Hematopoietic multipotent progenitor cell treated with erythropoietin and hydrocortisone succinate and interleukin-3 and kit ligand, for 4 days (in vitro differentiated cells): ENCODE data around the gene BAIAP3.

ENCODE experiments used
- DNase-seq: peaks from one replicate; pipeline ENCODE4 v3.0.0-alpha.2; 2015

BAIAP3 gene

DNA sequence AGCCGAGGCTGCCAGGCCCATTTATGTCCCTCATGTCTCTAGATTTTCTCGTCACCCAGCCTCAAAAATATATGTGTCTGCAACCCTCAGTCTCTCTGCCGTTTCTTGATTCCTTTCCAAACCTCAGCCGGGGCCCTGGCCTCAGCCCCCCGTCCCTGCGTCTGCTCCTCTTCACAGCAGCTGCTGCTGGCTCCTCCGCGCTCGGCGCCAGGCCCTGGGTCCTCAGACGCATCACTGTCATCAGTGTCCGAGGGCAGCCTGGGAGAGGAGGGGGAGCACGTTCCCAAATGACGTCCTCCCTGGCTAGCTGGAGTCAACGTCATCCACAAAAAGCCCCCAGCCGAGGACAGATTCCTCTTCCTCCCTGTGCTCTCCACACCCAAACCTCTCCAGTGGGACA is 15.9 kb downstream of the BAIAP3 start:
- DNase-seq, result no peak

DNA sequence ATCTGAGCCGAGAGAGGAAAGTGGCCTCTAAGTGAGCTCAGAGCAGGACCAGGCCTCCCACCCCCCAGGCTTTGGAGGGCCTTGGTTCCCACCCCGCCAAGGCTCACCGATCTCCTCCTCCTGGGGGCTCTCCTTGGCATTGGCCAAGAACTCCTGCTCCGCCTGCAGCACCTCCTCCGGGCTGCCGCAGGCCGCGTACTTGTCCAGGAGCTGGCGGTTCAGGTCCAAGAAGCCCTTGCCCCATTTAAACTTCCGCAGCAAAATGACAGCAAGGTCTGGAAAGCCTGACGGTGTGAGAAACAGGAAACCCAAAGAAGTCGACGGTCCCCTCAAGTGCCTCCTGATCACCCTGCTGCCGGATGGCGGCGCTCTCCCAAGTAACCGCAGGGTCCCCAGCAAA is 16.5 kb downstream of the BAIAP3 start:
- no peak for DNase-seq

DNA sequence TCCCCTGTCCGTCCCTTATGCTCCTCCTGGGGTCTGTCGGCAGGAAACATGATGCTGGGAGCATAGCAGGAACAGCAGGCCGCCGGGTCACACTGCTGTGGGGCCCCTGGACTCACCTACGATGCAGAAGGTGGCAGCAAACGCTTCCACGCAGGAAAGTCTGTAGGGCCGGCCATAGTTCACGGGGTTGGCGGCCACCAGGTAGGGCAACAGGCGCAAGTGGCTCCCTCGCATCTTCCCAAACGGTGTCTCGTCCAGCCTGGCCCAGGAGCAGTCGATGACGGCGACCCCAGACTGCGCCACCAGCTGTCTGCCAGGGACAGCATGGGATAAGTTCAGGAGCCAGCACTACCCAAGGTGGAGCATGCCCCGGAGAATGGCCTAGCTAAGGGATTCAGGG is 17.2 kb downstream of the BAIAP3 start:
- no peak for DNase-seq

DNA sequence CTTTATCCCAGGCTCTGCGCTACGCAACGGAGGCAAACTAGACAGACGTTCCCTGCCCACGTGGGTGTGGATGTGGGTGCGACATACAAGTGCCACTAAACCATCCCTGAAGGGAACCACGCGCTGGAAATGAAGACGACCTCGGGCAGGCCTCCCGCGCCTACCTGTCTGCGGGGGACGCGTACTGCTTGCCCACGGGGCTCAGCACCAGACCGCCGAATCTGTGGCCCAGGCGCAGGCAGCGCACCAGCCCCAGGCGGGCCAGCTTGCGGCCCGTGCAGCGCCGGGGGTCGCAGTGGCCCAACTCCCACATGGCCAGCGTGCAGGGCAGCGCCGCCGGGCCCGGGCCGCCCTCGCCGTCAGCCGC is 17.8 kb downstream of the BAIAP3 start:
- DNase-seq, result no peak

DNA sequence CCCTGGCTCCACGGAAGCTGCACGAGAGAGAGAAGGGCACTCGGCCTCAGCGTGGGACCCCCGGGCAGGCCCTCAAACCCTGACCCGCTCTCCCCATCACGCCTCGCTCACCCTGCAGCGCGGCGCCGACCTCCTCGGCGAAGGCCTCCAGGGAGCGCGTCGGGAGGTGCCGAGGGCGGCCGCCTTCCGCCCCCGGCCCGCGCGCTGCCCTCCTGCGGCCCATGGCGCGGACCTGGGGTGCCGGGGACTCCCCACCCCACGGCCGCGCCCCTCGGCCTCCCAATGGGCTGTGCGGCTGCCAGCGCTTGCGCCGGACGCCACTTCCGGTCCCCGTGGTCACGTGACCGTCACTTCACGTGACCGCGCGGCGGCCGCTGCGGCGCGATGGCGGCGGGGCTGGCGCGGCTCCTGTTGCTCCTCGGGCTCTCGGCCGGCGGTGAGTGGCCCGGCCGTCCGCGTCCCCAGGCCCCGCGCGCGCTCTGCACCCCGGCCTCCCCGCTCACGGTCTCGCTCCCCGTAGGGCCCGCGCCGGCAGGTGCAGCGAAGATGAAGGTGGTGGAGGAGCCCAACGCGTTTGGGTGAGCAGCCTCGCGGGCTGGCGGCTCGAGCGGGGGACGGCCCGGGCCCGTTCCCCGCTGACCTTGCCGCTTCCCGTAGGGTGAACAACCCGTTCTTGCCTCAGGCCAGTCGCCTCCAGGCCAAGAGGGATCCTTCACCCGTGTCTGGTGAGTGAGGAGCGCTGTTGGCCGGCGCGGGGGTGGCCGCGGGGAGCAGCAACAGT is 18.3 kb downstream of the BAIAP3 start, which contains the start of the genes GNPTG and TSR3:
Gene GNPTG (plus strand): TSS at position 350 of the 781 bp plus-strand sequence. CDS start 35 bp downstream, at position 385.
Gene TSR3 (minus strand): TSS at position 297 of the 781 bp plus-strand sequence. CDS start 74 bp downstream, at position 223.
- peak; percentile 95 for DNase-seq

DNA sequence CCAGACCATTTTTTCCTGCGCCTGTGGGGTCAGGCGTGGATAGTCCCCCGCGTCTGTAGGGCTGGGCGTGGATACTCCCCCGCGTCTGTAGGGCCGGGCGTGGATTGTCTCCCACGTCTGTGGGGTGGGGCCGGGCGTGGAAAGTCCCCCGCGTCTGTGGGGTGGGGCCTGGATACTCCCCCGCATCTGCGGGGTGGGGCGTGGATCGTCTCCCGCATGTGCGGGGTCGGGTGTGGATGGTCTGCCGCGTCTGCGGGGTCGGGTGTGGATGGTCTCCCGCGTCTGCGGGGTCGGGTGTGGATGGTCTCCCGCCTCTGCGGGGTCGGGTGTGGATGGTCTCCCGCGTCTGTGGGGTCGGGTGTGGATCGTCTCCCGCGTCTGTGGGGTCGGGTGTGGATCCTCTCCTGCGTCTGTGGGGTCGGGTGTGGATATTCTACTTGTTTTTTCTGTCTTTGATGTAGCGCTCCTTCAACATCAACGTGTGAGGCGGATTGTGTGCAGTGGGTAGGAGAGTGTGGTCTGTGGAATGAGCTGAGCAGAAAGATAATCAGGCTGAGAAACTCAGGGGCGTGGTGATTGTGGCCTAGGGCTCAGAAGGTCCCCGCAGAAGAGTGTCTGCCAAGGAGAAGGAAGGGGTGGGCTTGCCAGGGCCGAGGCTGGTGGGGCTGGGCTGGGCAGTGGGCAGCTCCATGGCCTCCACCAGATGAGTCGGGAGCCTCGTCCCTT is 21.5 kb downstream of the BAIAP3 start:
- peak; percentile 80 for DNase-seq

DNA sequence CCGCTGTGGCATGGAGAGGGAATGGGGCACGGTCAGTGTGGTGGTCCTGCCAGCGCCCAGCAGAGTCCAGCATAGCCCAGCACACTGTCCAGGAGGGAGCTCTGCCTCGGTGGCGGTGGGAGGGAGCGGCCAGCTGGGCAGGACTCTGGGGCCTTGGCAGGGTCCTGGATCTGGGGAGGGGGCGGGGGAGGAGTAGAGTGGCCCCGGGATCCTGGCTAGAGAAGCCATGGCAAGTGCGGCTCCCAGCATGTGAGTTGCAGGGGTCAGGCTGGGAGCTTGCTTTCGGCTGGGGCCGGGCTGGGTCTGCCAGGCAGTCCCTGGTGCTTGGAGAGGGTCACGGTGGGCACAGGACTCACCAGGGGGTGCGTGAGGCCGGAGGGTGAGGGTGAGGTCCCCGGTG is 22.1 kb downstream of the BAIAP3 start:
- no peak for DNase-seq

DNA sequence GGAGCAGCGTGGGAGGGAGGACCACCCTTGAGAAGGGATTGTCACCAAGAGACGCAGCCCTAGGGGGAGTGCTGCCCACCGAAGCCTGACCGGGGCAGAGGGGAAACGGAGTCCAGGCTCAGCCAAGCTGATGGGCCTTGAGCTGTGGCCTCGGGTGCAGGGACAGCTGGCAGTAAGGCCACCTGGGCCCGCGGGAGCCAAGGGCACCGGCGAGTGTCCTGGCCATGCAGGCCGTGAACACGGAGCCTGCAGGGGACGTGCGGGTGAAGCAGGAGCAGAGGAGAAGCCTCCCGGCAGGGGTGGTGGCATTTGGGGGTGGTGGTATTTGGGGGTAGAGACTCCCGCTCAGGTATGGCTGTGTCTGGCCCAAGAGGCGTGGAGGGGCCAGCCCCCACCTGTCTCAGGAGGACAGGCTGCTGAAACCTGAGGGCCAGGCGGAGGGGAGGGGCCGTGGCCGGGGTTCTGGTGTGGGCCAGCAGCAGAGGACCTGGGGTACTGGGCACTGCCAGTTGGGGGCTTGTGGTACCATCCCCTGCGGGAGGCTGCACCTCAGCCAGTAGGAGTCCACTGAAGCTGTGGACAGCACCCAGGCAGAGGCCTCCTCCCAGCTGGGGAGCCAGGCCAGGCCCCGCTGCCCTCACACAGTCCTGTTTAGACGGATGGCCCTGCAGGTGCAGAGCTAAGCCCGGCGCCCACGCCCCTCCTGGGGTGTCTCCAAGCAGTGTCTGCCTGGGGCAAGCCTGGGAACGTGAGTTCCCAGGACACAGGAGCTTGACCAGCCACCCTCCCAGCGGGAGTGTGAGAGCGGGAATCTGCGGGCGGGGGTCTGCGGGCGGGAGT is 22.8 kb downstream of the BAIAP3 start:
- no peak for DNase-seq

DNA sequence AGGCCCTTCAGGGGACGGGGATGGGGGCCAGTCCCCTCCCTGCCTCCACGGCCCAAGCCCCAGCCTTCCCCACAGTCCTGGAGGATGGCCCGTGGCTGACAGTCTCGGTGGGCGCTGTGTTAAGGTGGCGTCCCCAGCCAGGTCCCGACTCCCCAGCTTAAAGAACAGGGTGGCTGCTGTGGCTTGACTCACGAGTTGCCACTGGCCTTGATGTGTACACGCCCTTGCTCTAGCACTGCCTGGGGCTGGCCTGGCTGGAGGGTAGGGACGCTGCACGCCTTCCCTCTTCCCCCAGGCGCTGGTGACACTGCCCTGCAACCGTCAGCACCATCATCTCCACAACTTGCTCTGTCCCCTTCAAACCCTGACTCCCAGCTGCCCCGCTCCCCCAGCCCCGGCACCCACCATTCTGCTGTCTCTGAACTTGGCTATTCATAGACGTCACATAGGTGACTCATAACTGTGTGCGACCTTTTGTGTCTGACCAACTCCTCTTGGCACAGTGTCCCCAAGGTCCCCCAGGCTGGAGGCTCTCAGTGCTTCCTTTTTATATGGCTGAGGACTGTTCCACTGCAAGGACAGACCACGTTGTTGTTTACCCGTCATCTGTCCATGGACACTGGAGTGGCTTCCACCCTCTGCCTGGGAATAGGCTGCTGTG is 24.6 kb downstream of the BAIAP3 start:
- no peak for DNase-seq

DNA sequence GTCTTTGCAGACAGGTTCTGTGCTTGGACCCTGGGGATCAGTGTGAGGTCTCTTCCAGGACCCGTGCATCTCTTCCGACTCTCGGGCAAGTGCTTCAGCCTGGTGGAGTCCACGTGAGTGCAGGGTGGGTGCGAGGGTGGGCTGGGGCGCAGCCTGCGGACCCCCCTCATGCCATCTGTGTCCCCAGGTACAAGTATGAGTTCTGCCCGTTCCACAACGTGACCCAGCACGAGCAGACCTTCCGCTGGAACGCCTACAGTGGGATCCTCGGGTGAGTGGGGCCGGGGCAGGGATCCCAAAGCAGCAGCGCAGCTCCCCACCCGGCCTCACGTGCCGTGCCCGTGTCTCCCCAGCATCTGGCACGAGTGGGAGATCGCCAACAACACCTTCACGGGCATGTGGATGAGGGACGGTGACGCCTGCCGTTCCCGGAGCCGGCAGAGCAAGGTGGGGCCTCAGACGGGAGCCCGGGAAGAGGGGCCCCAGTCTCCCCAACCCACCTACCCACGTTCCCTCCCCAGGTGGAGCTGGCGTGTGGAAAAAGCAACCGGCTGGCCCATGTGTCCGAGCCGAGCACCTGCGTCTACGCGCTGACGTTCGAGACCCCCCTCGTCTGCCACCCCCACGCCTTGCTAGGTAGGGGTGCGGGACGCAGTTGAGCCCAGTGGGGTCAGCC is 28.4 kb downstream of the BAIAP3 start:
- DNase-seq, result no peak

DNA sequence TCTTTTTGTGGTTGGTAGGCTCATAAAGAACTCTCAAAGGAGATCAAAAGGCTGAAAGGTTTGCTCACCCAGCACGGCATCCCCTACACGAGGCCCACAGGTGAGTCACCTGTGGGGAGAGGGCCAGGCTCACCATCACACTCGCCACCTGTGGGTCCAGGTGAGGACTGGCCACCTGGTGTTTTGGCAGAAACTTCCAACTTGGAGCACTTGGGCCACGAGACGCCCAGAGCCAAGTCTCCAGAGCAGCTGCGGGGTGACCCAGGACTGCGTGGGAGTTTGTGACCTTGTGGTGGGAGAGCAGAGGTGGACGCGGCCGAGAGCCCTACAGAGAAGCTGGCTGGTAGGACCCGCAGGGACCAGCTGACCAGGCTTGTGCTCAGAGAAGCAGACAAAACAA is 29.4 kb downstream of the BAIAP3 start:
- DNase-seq, result no peak

DNA sequence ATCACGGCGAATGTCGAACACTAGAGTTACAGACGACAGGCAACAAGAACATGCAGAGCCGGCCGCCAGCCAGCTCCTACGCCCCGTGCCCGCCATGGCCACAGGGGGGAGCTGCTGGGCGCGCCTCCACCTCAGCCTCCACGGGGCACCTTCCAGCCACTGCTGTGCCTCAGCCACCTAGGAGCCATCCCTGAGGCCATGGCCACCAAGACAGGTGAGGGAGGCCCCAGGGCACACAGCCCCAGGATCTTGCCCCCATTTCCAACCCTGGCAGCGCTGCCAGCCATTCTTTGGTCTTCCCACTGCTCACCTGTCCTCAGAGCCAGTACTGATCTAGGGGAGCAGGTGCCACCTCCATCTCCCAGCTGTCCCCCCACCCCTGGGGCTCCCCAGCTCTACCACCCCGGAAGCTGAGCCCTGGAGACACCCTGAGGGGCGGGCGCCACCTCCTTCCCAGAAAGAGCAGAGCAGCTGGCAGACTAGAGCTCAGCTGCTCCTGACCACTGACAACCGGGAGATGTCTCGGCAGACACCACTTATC is 30.1 kb downstream of the BAIAP3 start:
- peak; percentile 77 for DNase-seq

DNA sequence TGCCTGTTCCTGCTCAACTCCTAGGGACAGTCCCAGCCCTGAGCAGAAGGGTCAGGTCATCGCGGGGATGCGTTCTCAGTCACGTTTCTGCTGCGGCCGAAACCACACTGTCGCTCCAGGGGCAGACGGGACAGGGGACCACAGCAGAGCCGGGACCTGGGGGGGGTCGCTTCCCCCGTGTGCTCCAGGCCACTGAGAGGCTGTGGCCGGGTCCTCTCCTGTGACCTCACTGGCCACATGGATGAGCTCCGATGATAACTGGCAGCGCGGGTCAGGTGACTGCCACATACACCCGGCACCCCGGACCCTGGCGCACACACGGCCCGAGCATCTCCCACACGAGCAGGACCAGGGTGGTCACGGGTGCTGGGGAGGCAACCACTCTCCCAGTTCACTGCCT is 31.1 kb downstream of the BAIAP3 start:
- no peak for DNase-seq

DNA sequence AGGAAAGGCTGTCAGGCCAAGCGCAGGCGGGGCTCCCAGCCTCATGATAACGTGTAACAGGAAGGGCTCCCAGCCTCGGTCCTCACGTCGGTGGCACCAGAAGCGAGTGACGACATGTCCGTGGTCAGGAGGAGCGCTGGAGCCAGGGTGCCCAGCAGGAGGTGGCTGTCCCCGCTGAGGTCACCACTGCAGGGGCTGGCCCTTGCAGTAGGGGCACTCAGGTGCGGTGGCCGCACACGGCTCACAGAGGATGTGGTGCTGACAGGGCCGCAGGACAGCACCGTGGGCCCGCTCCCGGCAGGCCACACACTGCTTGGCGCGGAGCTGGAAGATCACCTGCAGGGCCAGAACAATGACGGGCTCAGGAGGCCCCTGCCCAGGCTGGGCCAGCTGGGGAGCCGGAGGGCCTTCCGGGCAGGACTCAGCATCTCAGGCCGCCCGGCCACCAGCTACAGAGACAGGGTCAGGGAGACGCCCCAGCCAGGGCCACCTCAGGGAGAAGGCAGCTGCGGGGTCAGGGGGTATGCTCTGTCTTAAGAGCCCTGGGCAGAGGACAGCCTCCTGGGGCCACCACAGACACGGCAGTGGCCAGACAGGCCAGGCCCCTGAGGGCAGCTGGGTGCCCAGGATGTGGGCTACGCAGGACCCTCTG is 32.7 kb downstream of the BAIAP3 start:
- DNase-seq, result peak; percentile 37

DNA sequence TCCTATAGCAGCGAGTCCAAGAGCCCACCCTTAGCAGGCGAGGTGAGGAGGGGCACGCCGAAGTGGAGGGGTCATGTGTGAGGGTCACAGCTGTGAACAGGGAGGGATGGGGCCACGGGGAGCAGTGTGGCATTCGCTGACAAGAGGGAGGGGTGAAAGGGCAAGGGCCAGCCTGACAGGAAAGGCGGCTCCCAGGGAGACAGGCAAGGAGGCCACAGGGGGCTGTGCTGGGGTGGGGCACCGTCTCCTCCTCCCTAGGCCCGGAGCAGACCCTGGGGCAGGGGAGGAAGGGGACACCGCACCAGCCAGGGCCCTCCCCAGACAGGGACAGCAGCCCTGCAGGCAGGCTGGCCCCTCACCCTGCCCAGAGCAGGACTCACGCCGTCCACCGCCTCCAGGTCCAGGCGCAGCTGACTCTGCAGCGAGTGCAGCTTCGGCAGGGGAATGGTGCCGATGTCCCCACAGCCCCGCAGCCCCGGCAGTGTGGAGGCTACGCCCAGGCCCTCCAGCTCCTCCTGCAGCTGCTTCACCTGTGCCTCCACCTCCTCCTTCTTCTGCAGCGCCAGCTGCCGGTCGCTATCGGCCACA is 33.4 kb downstream of the BAIAP3 start:
- no peak for DNase-seq

DNA sequence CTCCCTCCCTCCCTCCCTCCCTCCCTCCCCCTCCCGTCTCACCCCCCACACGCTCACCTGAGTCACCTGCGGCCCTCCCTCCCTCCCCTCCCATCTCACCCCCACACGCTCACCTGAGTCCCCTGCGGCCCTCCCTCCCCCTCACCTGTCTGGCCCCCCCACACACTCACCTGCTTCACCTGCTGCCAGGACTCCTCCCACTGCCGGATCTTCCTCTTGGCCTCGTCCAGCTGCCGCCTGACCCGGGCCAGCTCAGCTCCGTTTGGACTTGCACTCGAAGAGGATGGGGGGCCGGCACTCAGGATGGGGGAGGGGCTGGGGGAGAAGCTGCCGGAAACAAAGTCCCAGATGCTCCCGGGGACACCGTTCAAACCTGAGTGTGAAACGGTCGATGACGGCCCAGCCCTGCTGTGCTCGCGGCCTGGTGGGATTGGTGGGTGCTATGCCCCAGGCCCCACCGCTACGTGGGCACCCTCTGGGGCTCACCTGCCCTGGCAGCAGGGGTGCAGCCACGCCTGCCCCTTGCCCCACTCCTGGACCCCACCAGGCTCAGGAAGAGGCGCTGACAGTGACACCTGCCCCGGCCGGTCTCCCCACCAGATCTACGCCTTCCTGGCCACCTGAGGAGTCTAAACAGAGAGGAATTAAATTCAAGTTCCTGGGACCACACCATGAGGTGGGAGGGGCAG is 34.2 kb downstream of the BAIAP3 start:
- DNase-seq, result no peak

DNA sequence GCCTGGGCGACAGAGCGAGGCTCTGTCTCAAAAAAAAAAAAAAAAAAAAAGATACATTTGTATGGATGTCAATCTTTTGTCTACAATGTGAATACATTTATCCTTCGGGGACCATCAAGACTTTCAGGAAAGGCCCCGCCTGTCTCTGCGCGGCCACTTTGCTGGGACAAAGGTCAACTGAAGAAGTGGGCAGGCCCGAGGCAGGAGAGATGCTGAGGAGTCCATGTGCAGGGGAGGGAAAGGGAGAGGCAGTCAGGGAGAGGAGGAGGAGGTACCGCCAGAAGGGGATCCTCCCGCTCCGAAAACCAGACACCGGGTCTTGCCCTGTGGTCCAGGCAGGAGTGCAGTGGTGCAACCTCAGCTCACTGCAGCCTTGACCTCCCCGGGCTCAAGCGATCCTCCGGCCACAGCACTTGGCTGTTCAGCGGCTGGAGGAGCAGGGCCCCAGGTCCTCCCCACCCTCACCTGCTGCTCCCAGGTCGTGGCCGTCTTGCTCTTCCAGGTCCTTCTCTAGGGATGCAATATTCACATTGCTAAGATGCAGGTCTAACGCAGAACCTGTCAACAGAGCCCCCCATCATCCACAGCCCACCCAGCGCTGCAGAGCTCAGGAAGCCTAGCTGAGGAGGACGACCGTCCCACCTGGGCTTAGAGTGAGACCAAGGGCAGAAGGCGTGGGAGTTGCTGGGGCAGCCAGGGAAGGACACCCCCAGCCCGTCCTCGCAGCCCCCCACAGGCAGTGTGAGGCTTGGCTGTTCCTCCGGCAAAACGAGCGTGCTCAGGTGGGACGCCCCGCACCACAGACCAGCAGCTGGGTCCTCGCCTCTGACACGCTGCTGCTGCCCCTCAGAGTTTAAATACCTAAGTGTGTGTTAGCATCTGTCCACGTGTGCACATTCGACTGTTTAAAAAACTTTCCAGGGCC is 37.9 kb downstream of the BAIAP3 start:
- no peak for DNase-seq

DNA sequence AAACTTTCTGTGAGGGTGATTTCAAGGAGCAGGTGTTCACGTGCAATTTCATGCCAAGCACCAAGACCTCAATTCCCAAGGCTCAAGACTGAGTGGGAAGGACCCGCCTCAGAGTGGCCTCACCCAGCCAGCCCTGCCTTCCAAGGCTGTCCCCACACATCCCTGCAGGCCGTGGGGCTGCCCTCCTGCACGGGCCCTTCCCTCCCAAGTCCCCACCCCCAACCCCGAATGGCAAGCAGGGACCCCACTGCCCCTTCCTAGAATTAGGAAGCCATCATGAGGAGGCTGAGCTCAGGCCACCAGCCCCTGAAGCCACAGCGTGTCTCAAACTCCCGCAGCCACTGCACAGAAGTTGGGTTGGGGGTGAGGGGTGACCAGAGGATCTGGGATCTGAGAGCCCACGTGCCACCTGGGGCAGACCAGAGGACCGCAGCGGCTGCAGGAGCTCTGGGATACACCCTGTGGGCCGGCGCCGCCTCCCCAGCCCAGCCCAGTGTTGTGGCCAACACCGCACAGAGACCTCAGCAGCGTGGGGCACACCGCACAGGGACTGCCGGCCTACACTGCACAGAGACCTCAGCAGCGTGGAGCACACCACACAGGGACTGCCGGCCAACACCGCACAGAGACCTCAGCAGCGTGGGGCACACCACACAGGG is 39.0 kb downstream of the BAIAP3 start:
- no peak for DNase-seq
